Testis (tissue), 3 donors: ENCODE results near the gene ERBB2. TPM values are rescaled to one million over a fixed set of nuclear protein-coding genes. Genes with fewer than 3 reads are reported as not detected.

Experiments used
- DNase-seq: peaks from one replicate; pipeline ENCODE4 v3.0.0-alpha.2; 2019
- H3K27ac ChIP-seq, 2 donors: fragments of 200-600 bp; sonication (generic); one replicate each; pipeline ENCODE4 v1.5.1; 2019
- H3K27me3 ChIP-seq: fragments of 200-600 bp; sonication (generic); one replicate; pipeline ENCODE4 v1.5.1; 2019
- H3K36me3 ChIP-seq: fragments of 200-600 bp; sonication (generic); one replicate; pipeline ENCODE4 v1.5.1; 2017; ENCODE audit warnings: low read depth; ENCODE audit errors: missing control alignments
- H3K4me1 ChIP-seq: fragments of 200-600 bp; sonication (generic); one replicate; pipeline ENCODE4 v1.5.1; 2019
- H3K4me3 ChIP-seq, 2 donors: fragments of 200-600 bp; sonication (generic); one replicate each; pipeline ENCODE4 v1.5.1; 2017 to 2019
- H3K9me3 ChIP-seq: fragments of 200-600 bp; sonication (generic); one replicate; pipeline ENCODE4 v1.5.1; 2017
- POLR2A ChIP-seq: fragments of 450-650 bp; IDR thresholded peaks from one replicate; pipeline ENCODE4 v1.6.1; 2017; ENCODE audit warnings: antibody characterized with exemption, mild to moderate bottlenecking, moderate library complexity
- WGBS, 2 donors: methylation state at CpG; one replicate each; pipeline ENCODE4 v1.1.5; 2018; 5-methylcytosine and 5-hydroxymethylcytosine counted together
- intact Hi-C: fragments of 100-400 bp; cut with DNase I; formaldehyde crosslinking; loops from one replicate; pipeline ENCODE4 v1.15.1; 2023; ENCODE audit warnings: low total_unique reads
- polyA plus RNA-seq: library from polyadenylated mRNA; stranded (reverse); fragments of 350-450 nt; fragmentation: Illumina TruSeq; extraction: RNeasy Lipid Tissue Mini Kit (QIAGEN cat#74804); gene quantifications from one replicate; pipeline ENCODE4 v1.2.3, GENCODE V29; 2014; ENCODE audit warnings: low read depth, low replicate concordance; ENCODE audit not compliant: insufficient read depth
- total RNA-seq, 2 donors: library from RNA; depleted of rRNA; stranded (reverse); fragments of >200 nt; gene quantifications; one replicate each; pipeline ENCODE4 v1.2.3, GENCODE V29; 2016
- TF ChIP-seq, protein P1 (sequence below), 3 experiments: fragments of 450-650 bp in 2 of 3; fragments of 200-600 bp in 1 of 3; sonication (generic) in 1 of 3; IDR thresholded peaks; one replicate each; pipeline ENCODE4 v1.5.1; 2016 to 2019; ENCODE audit warnings: antibody characterized with exemption in 3 of 3, mild to moderate bottlenecking in 2 of 3, moderate library complexity in 1 of 3

The ERBB2 gene
- total and polyA plus RNA-seq, 3 donors from 2014 or later = 32.1 to 40.0 (median 32.1) TPM

DNA sequence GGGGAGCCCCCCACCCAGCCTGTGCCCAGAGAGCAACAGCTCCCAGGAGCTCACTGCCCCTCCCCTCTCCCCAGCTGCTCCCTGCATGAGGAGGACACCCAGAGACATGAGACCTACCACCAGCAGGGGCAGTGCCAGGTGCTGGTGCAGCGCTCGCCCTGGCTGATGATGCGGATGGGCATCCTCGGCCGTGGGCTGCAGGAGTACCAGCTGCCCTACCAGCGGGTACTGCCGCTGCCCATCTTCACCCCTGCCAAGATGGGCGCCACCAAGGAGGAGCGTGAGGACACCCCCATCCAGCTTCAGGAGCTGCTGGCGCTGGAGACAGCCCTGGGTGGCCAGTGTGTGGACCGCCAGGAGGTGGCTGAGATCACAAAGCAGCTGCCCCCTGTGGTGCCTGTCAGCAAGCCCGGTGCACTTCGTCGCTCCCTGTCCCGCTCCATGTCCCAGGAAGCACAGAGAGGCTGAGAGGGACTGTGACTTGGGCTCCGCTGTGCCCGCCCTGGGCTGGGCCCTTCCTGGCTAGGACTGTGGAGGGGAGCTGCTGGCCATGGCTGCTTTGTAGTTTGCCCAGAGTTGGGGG, 34.1 kb upstream of the ERBB2 start:
- 79% methylated on average over 13 of the region's 17 CpGs; no CpG with 5 or more reads in 1 of the 2 donors for WGBS, 2 donors
- DNase-seq = no peak
- Histone ChIP-seq H3K4me3 (no peak overlapping the region), H3K27me3 (no peaks in the 10 kb centered on the region), H3K27ac (no peak overlapping the region), H3K9me3 (no peaks in the 10 kb centered on the region), H3K36me3 (no peaks in the 10 kb centered on the region), H3K4me1 (peaks cover 23% of the 10 kb centered on the region)
- intact Hi-C loops = no loop called here
- TF ChIP-seq, protein P1, sequence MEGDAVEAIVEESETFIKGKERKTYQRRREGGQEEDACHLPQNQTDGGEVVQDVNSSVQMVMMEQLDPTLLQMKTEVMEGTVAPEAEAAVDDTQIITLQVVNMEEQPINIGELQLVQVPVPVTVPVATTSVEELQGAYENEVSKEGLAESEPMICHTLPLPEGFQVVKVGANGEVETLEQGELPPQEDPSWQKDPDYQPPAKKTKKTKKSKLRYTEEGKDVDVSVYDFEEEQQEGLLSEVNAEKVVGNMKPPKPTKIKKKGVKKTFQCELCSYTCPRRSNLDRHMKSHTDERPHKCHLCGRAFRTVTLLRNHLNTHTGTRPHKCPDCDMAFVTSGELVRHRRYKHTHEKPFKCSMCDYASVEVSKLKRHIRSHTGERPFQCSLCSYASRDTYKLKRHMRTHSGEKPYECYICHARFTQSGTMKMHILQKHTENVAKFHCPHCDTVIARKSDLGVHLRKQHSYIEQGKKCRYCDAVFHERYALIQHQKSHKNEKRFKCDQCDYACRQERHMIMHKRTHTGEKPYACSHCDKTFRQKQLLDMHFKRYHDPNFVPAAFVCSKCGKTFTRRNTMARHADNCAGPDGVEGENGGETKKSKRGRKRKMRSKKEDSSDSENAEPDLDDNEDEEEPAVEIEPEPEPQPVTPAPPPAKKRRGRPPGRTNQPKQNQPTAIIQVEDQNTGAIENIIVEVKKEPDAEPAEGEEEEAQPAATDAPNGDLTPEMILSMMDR (IDR thresholded peaks at IDR 0.05) = peak in 1 of 3 experiments; percentile 6
- no peak for TF ChIP-seq POLR2A

DNA sequence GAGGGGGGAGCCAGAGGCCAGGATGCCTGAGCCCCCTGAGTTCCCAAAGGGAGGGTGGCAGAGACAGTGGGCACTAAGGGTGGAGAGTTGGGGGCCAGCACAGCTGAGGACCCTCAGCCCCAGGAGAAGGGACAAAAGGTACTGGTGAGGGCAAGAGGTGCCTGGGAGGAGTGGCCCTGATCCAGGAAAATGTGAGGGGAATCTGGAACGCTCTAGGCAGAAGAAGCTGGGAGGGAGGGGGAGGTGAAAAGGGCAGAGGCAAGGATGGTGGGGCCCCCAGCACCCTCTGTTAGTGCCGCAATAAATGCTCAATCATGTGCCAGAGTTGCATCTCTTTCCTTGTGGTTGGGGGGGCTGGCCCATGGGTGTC, 33.6 kb upstream of the ERBB2 start:
- Histone ChIP-seq H3K4me3 (no peak overlapping the region), H3K36me3 (no peaks in the 10 kb centered on the region), H3K9me3 (no peaks in the 10 kb centered on the region), H3K27ac (no peak overlapping the region), H3K27me3 (no peaks in the 10 kb centered on the region), H3K4me1 (peaks cover 23% of the 10 kb centered on the region)
- no peak for DNase-seq
- TF ChIP-seq POLR2A = no peak
- TF ChIP-seq, protein P1 (IDR thresholded peaks at IDR 0.05) = no peak
- 48 to 51% methylated on average over 2 of the region's 2 CpGs for WGBS, 2 donors
- intact Hi-C loops = no loop called here

DNA sequence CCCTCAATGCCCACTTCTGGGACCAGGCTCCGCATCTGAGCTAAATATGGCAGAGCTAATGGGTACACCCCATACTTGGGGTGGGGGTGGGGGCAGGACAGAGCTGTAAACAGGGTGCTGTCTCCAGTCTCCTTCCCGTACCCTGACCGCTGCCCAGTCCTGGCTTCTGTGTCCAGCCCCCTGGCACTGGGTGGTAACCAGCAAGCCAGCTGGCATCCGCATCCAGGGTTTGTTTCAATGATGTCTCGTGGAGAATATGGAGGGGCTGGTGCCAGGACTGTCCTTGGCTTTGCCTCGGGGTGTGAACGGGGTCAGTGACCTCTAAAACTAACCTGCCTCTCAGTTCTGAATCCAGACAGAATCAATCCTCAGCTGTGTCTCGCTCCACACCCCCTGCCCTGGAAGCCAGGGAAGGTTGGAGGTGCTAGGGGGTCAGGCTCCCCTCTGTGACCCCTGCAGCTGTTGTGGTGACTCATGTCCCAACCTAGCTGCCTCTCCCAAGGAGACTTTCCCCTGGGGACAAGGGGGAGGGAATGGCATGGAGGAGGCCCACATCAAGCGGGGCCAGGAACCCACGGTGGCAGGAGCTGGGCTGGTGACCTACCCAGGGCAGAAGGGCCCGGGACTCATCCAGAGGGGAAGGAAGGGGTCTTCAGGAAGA, 33.1 kb upstream of the ERBB2 start:
- 50 to 56% methylated on average over 7 to 11 of the region's 11 CpGs for WGBS, 2 donors
- intact Hi-C loops = no loop called here
- peaks cover 23% of the 10 kb centered on the region for H3K4me1 ChIP-seq
- DNase-seq = peak; percentile 49
- no peaks in the 10 kb centered on the region for H3K9me3 ChIP-seq
- no peaks in the 10 kb centered on the region for H3K27me3 ChIP-seq
- TF ChIP-seq, protein P1 (IDR thresholded peaks at IDR 0.05) = no peak
- TF ChIP-seq POLR2A = no peak
- no peak overlapping the region for H3K4me3 ChIP-seq
- no peak overlapping the region for H3K27ac ChIP-seq
- H3K36me3 ChIP-seq = no peaks in the 10 kb centered on the region

DNA sequence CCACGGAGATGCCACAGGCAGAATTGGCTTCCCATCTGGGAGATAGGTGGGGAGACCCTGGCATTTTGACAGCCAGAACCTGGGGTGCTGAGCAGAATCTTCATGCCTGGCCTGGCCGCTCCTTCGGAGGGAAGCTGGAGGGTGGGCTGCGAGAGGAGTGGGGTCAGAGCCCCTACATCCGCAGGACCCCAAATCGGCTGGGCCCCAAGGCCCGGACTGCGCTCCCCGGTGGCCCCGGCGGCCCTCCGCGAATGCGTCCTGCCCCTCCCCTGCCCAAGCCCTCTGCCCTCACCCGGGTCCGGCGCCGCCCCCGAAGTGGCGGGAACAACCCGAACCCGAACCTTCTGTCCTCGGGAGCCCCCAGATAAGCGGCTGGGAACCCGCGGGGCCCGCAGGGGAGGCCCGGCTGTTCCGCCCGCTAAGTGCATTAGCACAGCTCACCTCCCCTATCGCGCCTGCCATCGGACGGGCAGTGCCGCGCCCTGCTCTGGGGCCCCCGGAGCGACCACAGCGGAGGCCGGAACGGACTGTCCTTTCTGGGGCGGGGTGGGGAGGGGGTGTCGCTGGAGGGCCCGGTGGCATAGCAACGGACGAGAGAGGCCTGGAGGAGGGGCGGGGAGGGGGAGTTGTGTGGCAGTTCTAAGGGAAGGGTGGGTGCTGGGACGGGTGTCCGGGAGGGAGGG, 32.5 kb upstream of the ERBB2 start:
- intact Hi-C loops = no loop called here

More for the DNA sequence above, 32.5 kb upstream of the ERBB2 start:
- DNase-seq = peak; percentile 33
- H3K4me3 ChIP-seq = peak overlapping the region; percentile 29 to 40
- H3K27me3 ChIP-seq = no peaks in the 10 kb centered on the region
- TF ChIP-seq POLR2A = no peak
- TF ChIP-seq, protein P1 (IDR thresholded peaks at IDR 0.05) = no peak
- 0 to 7% methylated on average over 6 to 43 of the region's 49 CpGs for WGBS, 2 donors
- no peaks in the 10 kb centered on the region for H3K9me3 ChIP-seq
- peaks cover 23% of the 10 kb centered on the region for H3K4me1 ChIP-seq
- peak overlapping the region in 1 of 2 donors; percentile 18 for H3K27ac ChIP-seq
- H3K36me3 ChIP-seq = no peaks in the 10 kb centered on the region
